ENCODE data around the gene DGAT2. TPM values are rescaled to one million over a fixed set of nuclear protein-coding genes. Genes with fewer than 3 reads are reported as not detected.

The DGAT2 gene
- total and polyA plus RNA-seq, 4 donors, result 57.2 to 152 (median 108) TPM

DNA sequence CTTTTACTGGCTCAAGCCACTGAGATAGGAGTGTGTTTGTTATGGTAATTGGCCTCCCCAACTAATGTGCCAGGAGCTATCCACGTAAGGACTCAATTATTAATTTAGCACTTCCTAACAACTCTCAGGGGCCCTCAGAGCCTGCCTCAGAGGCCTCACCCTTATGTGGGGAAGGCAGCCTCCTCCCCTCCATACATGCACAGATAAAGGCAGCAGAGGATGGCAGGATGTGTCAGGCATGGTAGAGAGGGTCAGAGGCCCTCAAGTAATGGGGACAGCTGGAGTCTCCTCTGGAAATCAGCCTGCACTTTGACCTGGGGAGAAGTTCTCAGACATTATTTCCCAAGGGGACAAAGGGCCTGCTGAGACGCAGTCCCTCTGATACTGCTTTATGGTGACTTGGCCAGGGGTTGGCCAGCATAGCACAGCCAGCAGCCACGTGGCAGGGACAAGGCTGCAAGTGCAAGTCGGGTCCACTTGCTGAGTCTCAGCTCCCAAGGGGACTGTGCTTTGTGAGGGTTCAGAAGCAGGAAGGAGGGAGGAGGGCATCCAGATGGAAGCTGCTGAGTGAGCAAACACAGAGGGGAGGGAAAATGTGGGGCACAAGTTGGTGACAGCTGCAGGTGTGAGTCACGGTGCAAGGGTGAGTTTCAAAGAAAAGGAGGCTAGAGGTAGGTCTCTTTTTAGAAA, 33.9 kb upstream of the DGAT2 start (continued):
- TF ChIP-seq, protein P1, sequence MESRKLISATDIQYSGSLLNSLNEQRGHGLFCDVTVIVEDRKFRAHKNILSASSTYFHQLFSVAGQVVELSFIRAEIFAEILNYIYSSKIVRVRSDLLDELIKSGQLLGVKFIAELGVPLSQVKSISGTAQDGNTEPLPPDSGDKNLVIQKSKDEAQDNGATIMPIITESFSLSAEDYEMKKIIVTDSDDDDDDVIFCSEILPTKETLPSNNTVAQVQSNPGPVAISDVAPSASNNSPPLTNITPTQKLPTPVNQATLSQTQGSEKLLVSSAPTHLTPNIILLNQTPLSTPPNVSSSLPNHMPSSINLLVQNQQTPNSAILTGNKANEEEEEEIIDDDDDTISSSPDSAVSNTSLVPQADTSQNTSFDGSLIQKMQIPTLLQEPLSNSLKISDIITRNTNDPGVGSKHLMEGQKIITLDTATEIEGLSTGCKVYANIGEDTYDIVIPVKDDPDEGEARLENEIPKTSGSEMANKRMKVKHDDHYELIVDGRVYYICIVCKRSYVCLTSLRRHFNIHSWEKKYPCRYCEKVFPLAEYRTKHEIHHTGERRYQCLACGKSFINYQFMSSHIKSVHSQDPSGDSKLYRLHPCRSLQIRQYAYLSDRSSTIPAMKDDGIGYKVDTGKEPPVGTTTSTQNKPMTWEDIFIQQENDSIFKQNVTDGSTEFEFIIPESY (IDR thresholded peaks at IDR 0.05), result no peak
- TF ChIP-seq, protein P2, sequence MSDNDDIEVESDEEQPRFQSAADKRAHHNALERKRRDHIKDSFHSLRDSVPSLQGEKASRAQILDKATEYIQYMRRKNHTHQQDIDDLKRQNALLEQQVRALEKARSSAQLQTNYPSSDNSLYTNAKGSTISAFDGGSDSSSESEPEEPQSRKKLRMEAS (IDR thresholded peaks at IDR 0.05), result peak; percentile 0
- peak; percentile 39 to 80 for TF ChIP-seq RXRA (IDR thresholded peaks at IDR 0.05)

DNA sequence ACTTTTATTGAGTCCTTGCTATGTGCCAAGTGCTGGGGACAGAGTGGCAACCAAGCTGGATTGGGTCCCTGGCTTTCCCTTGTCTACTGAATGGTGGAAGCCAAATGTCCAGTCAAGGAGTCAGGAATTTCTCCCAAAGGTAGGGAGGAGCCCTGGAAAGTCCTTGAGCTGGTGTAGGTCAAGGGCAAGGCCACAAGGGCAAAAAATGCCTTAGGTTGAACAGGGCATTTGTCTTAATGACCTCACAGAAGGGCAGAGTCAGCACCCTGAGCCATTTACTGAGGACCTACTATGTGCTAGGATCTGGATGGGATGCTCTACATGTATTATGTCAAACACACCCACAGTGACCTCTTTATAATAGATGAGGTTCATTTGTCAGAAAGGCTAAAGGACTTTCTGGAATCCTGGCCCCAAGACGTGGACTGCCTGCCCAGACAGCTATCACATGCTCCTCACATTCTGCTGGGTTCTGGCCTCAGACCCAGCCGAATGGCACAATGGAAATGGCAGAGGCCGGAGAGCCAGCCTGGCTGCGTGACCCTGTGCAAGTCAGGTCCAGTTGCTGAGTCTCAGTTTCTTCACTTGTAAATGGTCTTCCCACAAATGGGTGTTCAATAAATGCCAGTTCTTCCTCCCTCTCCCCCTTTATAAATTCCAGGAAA, 33.3 kb upstream of the DGAT2 start:
- peaks cover 16 to 61% (median 44%) of the 10 kb centered on the region in 4 donors for H3K4me1 ChIP-seq (ENCODE audit: control insufficient read depth in 4 of 4, insufficient read depth in 4 of 4, low read length in 3 of 4)

DNA sequence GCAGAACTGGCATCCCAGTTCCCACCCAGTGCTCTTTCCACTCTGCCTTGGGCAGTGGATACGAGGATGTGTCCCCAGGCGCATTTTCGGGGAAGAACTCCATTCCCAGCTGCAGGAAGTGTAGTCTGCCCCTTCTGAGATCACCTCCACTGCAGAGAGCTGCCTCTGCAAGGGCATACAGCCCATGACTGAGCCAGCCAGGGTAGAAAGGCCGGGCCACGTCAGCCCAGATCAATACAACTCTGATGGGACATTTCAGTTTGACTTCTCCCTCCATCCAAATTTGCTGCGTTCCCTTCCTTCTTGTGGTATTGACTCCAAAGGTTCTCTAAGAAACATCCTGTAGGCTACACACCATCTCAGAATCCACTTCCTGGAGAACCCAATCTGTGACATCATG, 31.3 kb upstream of the DGAT2 start:
- Histone ChIP-seq H3K27ac (ENCODE audit: low read depth in 1 of 2, low read length in 2 of 2) (peak overlapping the region; percentile 10 to 57), H3K4me1 (ENCODE audit: control insufficient read depth in 4 of 4, insufficient read depth in 4 of 4, low read length in 3 of 4) (peaks cover 16 to 63% (median 42%) of the 10 kb centered on the region in 4 donors), H3K27me3 (ENCODE audit: control insufficient read depth in 4 of 4, insufficient read depth in 4 of 4, low read length in 3 of 4) (no peaks in the 10 kb centered on the region), H3K9ac (ENCODE audit: low read depth in 1 of 2, low read length in 2 of 2) (no peak overlapping the region), H3K4me3 (ENCODE audit: low read depth in 1 of 3, low read length in 3 of 3) (no peak overlapping the region), H3K9me3 (ENCODE audit: control insufficient read depth in 4 of 4, low read length in 3 of 4) (no peaks in the 10 kb centered on the region), H3K36me3 (ENCODE audit: control insufficient read depth in 4 of 4, insufficient read depth in 3 of 4, low read depth in 1 of 4, low read length in 3 of 4) (no peaks in the 10 kb centered on the region)
- 36% methylated on average over 6 of the region's 6 CpGs for WGBS
- TF ChIP-seq HNF4A (conservative IDR thresholded peaks at IDR 0.05) (peak; percentile 69 to 87), EGR1 (IDR thresholded peaks at IDR 0.05; ENCODE audit: low read depth in 2 of 2) (no peak), SP1 (IDR thresholded peaks at IDR 0.05) (no peak), YY1 (IDR thresholded peaks at IDR 0.05) (peak; percentile 83), HNF4G (IDR thresholded peaks at IDR 0.05) (no peak), NR2F2 (IDR thresholded peaks at IDR 0.05) (no peak), FOXA1 (IDR thresholded peaks at IDR 0.05) (no peak), FOXA2 (IDR thresholded peaks at IDR 0.05) (no peak), RAD21 (IDR thresholded peaks at IDR 0.05) (peak in 1 of 2 donors; percentile 37), JUND (IDR thresholded peaks at IDR 0.05) (peak in 1 of 2 donors; percentile 59), GABPA (IDR thresholded peaks at IDR 0.05 in 1 of 2, conservative IDR thresholded peaks at IDR 0.05 in 1 of 2) (no peak), RXRA (IDR thresholded peaks at IDR 0.05) (peak in 1 of 2 donors; percentile 66)
- TF ChIP-seq, protein P3, sequence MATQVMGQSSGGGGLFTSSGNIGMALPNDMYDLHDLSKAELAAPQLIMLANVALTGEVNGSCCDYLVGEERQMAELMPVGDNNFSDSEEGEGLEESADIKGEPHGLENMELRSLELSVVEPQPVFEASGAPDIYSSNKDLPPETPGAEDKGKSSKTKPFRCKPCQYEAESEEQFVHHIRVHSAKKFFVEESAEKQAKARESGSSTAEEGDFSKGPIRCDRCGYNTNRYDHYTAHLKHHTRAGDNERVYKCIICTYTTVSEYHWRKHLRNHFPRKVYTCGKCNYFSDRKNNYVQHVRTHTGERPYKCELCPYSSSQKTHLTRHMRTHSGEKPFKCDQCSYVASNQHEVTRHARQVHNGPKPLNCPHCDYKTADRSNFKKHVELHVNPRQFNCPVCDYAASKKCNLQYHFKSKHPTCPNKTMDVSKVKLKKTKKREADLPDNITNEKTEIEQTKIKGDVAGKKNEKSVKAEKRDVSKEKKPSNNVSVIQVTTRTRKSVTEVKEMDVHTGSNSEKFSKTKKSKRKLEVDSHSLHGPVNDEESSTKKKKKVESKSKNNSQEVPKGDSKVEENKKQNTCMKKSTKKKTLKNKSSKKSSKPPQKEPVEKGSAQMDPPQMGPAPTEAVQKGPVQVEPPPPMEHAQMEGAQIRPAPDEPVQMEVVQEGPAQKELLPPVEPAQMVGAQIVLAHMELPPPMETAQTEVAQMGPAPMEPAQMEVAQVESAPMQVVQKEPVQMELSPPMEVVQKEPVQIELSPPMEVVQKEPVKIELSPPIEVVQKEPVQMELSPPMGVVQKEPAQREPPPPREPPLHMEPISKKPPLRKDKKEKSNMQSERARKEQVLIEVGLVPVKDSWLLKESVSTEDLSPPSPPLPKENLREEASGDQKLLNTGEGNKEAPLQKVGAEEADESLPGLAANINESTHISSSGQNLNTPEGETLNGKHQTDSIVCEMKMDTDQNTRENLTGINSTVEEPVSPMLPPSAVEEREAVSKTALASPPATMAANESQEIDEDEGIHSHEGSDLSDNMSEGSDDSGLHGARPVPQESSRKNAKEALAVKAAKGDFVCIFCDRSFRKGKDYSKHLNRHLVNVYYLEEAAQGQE (IDR thresholded peaks at IDR 0.05), result no peak
- TF ChIP-seq, protein P4, sequence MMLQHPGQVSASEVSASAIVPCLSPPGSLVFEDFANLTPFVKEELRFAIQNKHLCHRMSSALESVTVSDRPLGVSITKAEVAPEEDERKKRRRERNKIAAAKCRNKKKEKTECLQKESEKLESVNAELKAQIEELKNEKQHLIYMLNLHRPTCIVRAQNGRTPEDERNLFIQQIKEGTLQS (IDR thresholded peaks at IDR 0.05), result no peak
- TF ChIP-seq, protein P2 (IDR thresholded peaks at IDR 0.05), result peak; percentile 29
- TF ChIP-seq, protein P5, sequence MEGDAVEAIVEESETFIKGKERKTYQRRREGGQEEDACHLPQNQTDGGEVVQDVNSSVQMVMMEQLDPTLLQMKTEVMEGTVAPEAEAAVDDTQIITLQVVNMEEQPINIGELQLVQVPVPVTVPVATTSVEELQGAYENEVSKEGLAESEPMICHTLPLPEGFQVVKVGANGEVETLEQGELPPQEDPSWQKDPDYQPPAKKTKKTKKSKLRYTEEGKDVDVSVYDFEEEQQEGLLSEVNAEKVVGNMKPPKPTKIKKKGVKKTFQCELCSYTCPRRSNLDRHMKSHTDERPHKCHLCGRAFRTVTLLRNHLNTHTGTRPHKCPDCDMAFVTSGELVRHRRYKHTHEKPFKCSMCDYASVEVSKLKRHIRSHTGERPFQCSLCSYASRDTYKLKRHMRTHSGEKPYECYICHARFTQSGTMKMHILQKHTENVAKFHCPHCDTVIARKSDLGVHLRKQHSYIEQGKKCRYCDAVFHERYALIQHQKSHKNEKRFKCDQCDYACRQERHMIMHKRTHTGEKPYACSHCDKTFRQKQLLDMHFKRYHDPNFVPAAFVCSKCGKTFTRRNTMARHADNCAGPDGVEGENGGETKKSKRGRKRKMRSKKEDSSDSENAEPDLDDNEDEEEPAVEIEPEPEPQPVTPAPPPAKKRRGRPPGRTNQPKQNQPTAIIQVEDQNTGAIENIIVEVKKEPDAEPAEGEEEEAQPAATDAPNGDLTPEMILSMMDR (IDR thresholded peaks at IDR 0.05; ENCODE audit: low read depth, low read length, missing input control), result no peak
- TF ChIP-seq, protein P1 (IDR thresholded peaks at IDR 0.05), result no peak
- no peak for DNase-seq (ENCODE audit: low spot score)

More for the DNA sequence above, 33.3 kb upstream of the DGAT2 start:
- H3K27me3 ChIP-seq (ENCODE audit: control insufficient read depth in 4 of 4, insufficient read depth in 4 of 4, low read length in 3 of 4), result no peaks in the 10 kb centered on the region
- no peak overlapping the region for H3K9ac ChIP-seq (ENCODE audit: low read depth in 1 of 2, low read length in 2 of 2)
- TF ChIP-seq, protein P4 (IDR thresholded peaks at IDR 0.05), result peak; percentile 8
- TF ChIP-seq RAD21 (IDR thresholded peaks at IDR 0.05), result no peak
- H3K27ac ChIP-seq (ENCODE audit: low read depth in 1 of 2, low read length in 2 of 2), result peak overlapping the region; percentile 9 to 51
- 82% methylated on average over 4 of the region's 4 CpGs for WGBS
- DNase-seq (ENCODE audit: low spot score), result no peak
- H3K36me3 ChIP-seq (ENCODE audit: control insufficient read depth in 4 of 4, insufficient read depth in 3 of 4, low read depth in 1 of 4, low read length in 3 of 4), result peaks cover 0 to 7% (median 3%) of the 10 kb centered on the region in 4 donors
- no peaks in the 10 kb centered on the region for H3K9me3 ChIP-seq (ENCODE audit: control insufficient read depth in 4 of 4, low read length in 3 of 4)
- no peak overlapping the region for H3K4me3 ChIP-seq (ENCODE audit: low read depth in 1 of 3, low read length in 3 of 3)

Data from liver (tissue), 9 donors.